DOHH2 (cell line): ENCODE measurements around the gene RTTN.

Experiments
- H3F3A ChIP-seq: fragments of 200-600 bp; sonication (generic), shearing (Covaris generic); 2 replicates; pipeline ENCODE4 v1.6.0; 2016; ENCODE audit warnings: antibody characterized with exemption, mild to moderate bottlenecking; ENCODE audit not compliant: control insufficient read depth, insufficient read depth
- H3K27ac ChIP-seq: fragments of 200-600 bp; sonication (generic); 2 replicates; pipeline ENCODE4 v1.5.1; 2014; ENCODE audit warnings: low read depth, mild to moderate bottlenecking, low read length, moderate library complexity
- H3K27me3 ChIP-seq: fragments of 200-600 bp; sonication (generic); 2 replicates; pipeline ENCODE4 v1.6.1; 2014; ENCODE audit warnings: mild to moderate bottlenecking, low read length, mixed read lengths; ENCODE audit not compliant: control insufficient read depth
- H3K36me3 ChIP-seq: fragments of 200-600 bp; sonication (generic); 2 replicates; pipeline ENCODE4 v1.6.1; 2014; ENCODE audit warnings: mild to moderate bottlenecking, low read length, moderate library complexity, mixed read lengths; ENCODE audit not compliant: control insufficient read depth
- H3K4me1 ChIP-seq: fragments of 200-600 bp; sonication (generic); 2 replicates; pipeline ENCODE4 v1.6.1; 2014; ENCODE audit warnings: mild to moderate bottlenecking, low read length, mixed read lengths; ENCODE audit not compliant: control insufficient read depth
- H3K4me2 ChIP-seq: fragments of 200-600 bp; sonication (generic); 2 replicates; pipeline ENCODE4 v1.6.0; 2014; ENCODE audit warnings: mild to moderate bottlenecking, low read length, moderate library complexity
- H3K4me3 ChIP-seq: fragments of 200-600 bp; sonication (generic); 2 replicates; pipeline ENCODE4 v1.5.1; 2014; ENCODE audit warnings: mild to moderate bottlenecking, low read length, mixed read lengths
- H3K79me2 ChIP-seq: fragments of 200-600 bp; sonication (generic); 2 replicates; pipeline ENCODE4 v1.6.1; 2014; ENCODE audit warnings: mild to moderate bottlenecking, low read length, mixed read lengths; ENCODE audit not compliant: control insufficient read depth
- H3K9me2 ChIP-seq: fragments of 200-600 bp; sonication (generic); replicated peaks from 2 replicates; pipeline ENCODE4 v1.6.1; 2014; ENCODE audit warnings: mild to moderate bottlenecking, low read length, mixed read lengths; ENCODE audit not compliant: control insufficient read depth
- H3K9me3 ChIP-seq: fragments of 200-600 bp; sonication (generic); 2 replicates; pipeline ENCODE4 v1.6.1; 2014; ENCODE audit warnings: antibody characterized with exemption, low read length, mixed read lengths; ENCODE audit not compliant: control insufficient read depth, insufficient read depth
- H4K20me1 ChIP-seq: fragments of 200-600 bp; sonication (generic); 2 replicates; pipeline ENCODE4 v1.6.0; 2014; ENCODE audit warnings: low read depth, mild to moderate bottlenecking, antibody characterized with exemption, low read length, moderate library complexity; ENCODE audit not compliant: control insufficient read depth, insufficient read depth
- EZH2phosphoT487 ChIP-seq: fragments of 200-600 bp; sonication (generic); IDR thresholded peaks from 2 replicates; pipeline ENCODE4 v1.6.1; 2017; ENCODE audit warnings: borderline replicate concordance, mild to moderate bottlenecking, antibody characterized with exemption, low read length, moderate library complexity, mixed read lengths
- TF ChIP-seq, protein P1 (sequence below): fragments of 200-600 bp; sonication (generic); IDR thresholded peaks from one replicate; pipeline ENCODE4 v1.5.1; 2014; ENCODE audit warnings: antibody characterized with exemption, mild to moderate bottlenecking, low read depth, low read length; ENCODE audit not compliant: poor library complexity, severe bottlenecking

The RTTN gene

DNA sequence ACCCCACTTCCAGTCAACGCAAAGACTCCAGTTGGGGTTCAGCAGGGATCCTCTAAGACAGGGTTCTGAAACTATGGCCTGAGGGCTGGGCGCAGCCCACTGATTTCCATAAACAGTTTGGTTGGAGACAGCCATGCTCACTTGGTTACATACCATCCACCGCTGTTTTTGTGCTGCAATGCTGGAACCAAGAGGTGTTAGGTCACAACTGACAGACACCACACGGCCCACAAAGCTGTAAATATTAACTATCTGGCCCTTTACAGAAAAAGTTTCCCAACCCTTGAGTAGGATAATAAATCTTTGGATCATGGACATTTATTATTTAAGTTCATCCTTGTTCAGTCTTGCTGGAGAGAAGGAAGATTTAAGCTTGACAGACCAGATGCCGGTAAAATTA lies 249.4 kb downstream of the RTTN start:
- Histone ChIP-seq H3K27me3 (no peaks in the 10 kb centered on the region), H3K4me3 (no peak overlapping the region), H3K27ac (no peak overlapping the region), H3K36me3 (no peaks in the 10 kb centered on the region), H3F3A (no peaks in the 10 kb centered on the region), H4K20me1 (no peaks in the 10 kb centered on the region), H3K79me2 (no peaks in the 10 kb centered on the region), H3K4me2 (no peak overlapping the region), H3K9me2 (no peaks in the 10 kb centered on the region), H3K9me3 (no peaks in the 10 kb centered on the region), H3K4me1 (peaks cover 8% of the 10 kb centered on the region)
- TF ChIP-seq, protein P1, sequence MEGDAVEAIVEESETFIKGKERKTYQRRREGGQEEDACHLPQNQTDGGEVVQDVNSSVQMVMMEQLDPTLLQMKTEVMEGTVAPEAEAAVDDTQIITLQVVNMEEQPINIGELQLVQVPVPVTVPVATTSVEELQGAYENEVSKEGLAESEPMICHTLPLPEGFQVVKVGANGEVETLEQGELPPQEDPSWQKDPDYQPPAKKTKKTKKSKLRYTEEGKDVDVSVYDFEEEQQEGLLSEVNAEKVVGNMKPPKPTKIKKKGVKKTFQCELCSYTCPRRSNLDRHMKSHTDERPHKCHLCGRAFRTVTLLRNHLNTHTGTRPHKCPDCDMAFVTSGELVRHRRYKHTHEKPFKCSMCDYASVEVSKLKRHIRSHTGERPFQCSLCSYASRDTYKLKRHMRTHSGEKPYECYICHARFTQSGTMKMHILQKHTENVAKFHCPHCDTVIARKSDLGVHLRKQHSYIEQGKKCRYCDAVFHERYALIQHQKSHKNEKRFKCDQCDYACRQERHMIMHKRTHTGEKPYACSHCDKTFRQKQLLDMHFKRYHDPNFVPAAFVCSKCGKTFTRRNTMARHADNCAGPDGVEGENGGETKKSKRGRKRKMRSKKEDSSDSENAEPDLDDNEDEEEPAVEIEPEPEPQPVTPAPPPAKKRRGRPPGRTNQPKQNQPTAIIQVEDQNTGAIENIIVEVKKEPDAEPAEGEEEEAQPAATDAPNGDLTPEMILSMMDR: no peak
- TF ChIP-seq EZH2phosphoT487: no peak

DNA sequence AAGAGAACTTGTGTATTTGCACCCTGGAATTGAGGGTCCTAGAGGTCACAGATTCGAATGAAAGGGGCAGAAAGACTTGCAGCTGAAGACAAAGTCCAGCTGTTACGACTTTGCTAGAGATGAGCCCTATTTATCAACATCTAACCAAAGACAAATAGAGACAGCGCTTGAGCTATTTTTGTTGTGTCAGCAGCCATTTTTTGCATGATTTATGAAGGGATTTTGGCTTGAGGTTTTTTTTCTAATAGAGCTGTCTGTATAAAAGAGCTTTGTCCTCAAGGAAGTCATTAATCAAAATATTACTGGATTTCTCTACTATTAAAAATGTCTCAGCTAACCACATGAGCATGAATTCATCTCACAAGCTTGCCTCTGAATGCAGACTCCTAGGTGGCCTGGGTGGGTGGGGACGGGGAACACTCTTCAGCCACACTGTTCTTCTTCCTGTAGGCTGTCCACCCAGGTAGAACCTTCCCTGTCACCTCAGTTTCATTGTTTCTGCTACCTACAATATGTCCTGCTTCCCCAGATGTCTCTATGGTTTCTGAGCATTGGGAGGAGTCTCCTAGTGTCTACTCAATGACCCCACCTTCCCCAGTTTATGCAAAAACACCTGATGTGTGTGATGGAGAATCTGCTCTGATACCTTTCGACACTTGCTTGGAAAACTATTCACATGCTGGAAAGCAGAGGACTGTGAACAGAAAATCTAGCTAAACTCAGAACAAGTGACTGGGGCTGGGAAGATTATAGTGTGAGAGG lies 250.6 kb downstream of the RTTN start:
- TF ChIP-seq, protein P1: no peak
- no peak for TF ChIP-seq EZH2phosphoT487
- no peaks in the 10 kb centered on the region for H3K9me2 ChIP-seq
- H3F3A ChIP-seq: no peaks in the 10 kb centered on the region
- no peaks in the 10 kb centered on the region for H3K27me3 ChIP-seq
- no peaks in the 10 kb centered on the region for H3K79me2 ChIP-seq
- H3K4me3 ChIP-seq: no peak overlapping the region
- H3K4me1 ChIP-seq: peaks cover 8% of the 10 kb centered on the region
- no peaks in the 10 kb centered on the region for H3K36me3 ChIP-seq
- H3K4me2 ChIP-seq: no peak overlapping the region
- no peaks in the 10 kb centered on the region for H3K9me3 ChIP-seq
- H3K27ac ChIP-seq: no peak overlapping the region
- H4K20me1 ChIP-seq: no peaks in the 10 kb centered on the region

DNA sequence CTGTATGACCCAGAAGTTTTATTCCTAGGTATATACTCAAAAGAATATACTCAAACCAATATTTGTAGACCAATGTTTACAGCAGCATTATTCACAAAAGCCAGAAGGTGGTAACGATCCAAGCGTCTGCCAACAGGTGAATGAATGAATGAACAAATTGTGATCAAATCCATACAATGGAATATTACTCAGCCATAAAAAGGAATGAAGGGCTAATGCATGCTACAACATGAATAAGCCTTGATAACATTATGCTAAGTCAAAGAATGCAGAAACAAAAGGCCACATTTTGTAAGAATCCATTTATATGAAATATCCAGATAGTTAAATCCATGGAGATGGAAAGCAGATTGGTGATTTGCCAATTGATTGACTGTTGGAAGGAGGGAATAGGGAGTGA lies 252.3 kb downstream of the RTTN start:
- H4K20me1 ChIP-seq: no peaks in the 10 kb centered on the region
- no peaks in the 10 kb centered on the region for H3K4me1 ChIP-seq
- H3K4me2 ChIP-seq: no peak overlapping the region
- H3F3A ChIP-seq: no peaks in the 10 kb centered on the region
- no peaks in the 10 kb centered on the region for H3K27me3 ChIP-seq
- H3K4me3 ChIP-seq: no peak overlapping the region
- H3K9me2 ChIP-seq: no peaks in the 10 kb centered on the region
- no peaks in the 10 kb centered on the region for H3K79me2 ChIP-seq
- H3K27ac ChIP-seq: no peak overlapping the region
- no peaks in the 10 kb centered on the region for H3K9me3 ChIP-seq
- TF ChIP-seq, protein P1: no peak
- TF ChIP-seq EZH2phosphoT487: no peak
- H3K36me3 ChIP-seq: no peaks in the 10 kb centered on the region
